Measurements from ENCODE around the gene LHFPL3. TPM values are rescaled to one million over a fixed set of nuclear protein-coding genes. Genes with fewer than 3 reads are reported as not detected.
"Not testable (repeated sequence)": the region's sequence is repeated elsewhere in the genome, so short reads cannot be mapped to it uniquely, and the experiment has no call there.

Gene LHFPL3
- total and polyA plus RNA-seq, 2 donors (not counting 1 experiment from before 2014, with no cell fraction given), result not detected

GRCh38 chr7:104572554-104572953, 244.2 kb downstream of the LHFPL3 start:
- Histone ChIP-seq H4K20me1 (ENCODE audit: control insufficient read depth, extremely low read depth, insufficient read depth, low read length) (no peaks in the 10 kb centered on the region), H3K4me3 (replicated peaks in 1 of 4; ENCODE audit: control extremely low read depth in 1 of 4, insufficient read depth in 1 of 4, low read depth in 3 of 4, low read length in 4 of 4) (no peak overlapping the region), H3K9me3 (ENCODE audit: control insufficient read depth, insufficient read depth, low read depth, low read length) (no peaks in the 10 kb centered on the region), H3K4me1 (ENCODE audit: control insufficient read depth, extremely low read depth, insufficient read depth, low read length) (no peaks in the 10 kb centered on the region), H3K27me3 (ENCODE audit: control insufficient read depth, insufficient read depth, low read length) (no peaks in the 10 kb centered on the region), H3K27ac (ENCODE audit: insufficient read depth, low read length) (no peak overlapping the region), H3K79me2 (ENCODE audit: control insufficient read depth, insufficient read depth, low read length) (no peaks in the 10 kb centered on the region), H3K4me2 (ENCODE audit: extremely low read depth, insufficient read depth, low read length) (no peak overlapping the region), H3K36me3 (ENCODE audit: control insufficient read depth, insufficient read depth, low read length) (no peaks in the 10 kb centered on the region), H2AFZ (ENCODE audit: low read length) (no peak overlapping the region), H3K9ac (ENCODE audit: insufficient read depth, low read length) (no peak overlapping the region)
- DNase-seq (ENCODE audit: low read depth in 2 of 2), result no peak
- no peak for TF ChIP-seq EZH2 (IDR thresholded peaks at IDR 0.05; ENCODE audit: low read length, missing control alignments)
- TF ChIP-seq CTCF (conservative IDR thresholded peaks at IDR 0.05 in 1 of 2, IDR thresholded peaks at IDR 0.05 in 1 of 2; ENCODE audit: low read depth in 1 of 2, low read length in 2 of 2), result no peak

- no peaks in the 10 kb centered on the region for H3K79me2 ChIP-seq (ENCODE audit: control insufficient read depth, insufficient read depth, low read length)
- no peaks in the 10 kb centered on the region for H3K36me3 ChIP-seq (ENCODE audit: control insufficient read depth, insufficient read depth, low read length)
- no peak overlapping the region for H3K9ac ChIP-seq (ENCODE audit: insufficient read depth, low read length)
- no peaks in the 10 kb centered on the region for H3K27me3 ChIP-seq (ENCODE audit: control insufficient read depth, insufficient read depth, low read length)
- no peaks in the 10 kb centered on the region for H4K20me1 ChIP-seq (ENCODE audit: control insufficient read depth, extremely low read depth, insufficient read depth, low read length)
- no peak for TF ChIP-seq CTCF (conservative IDR thresholded peaks at IDR 0.05 in 1 of 2, IDR thresholded peaks at IDR 0.05 in 1 of 2; ENCODE audit: low read depth in 1 of 2, low read length in 2 of 2)
- TF ChIP-seq EZH2 (IDR thresholded peaks at IDR 0.05; ENCODE audit: low read length, missing control alignments), result no peak
- no peak for DNase-seq (ENCODE audit: low read depth in 2 of 2)
- no peak overlapping the region for H3K4me3 ChIP-seq (replicated peaks in 1 of 4; ENCODE audit: control extremely low read depth in 1 of 4, insufficient read depth in 1 of 4, low read depth in 3 of 4, low read length in 4 of 4)
- no peak overlapping the region for H3K4me2 ChIP-seq (ENCODE audit: extremely low read depth, insufficient read depth, low read length)
- H3K27ac ChIP-seq (ENCODE audit: insufficient read depth, low read length), result no peak overlapping the region
- no peak overlapping the region for H2AFZ ChIP-seq (ENCODE audit: low read length)
- no peaks in the 10 kb centered on the region for H3K4me1 ChIP-seq (ENCODE audit: control insufficient read depth, extremely low read depth, insufficient read depth, low read length)
- H3K9me3 ChIP-seq (ENCODE audit: control insufficient read depth, insufficient read depth, low read depth, low read length), result no peaks in the 10 kb centered on the region
Observed at GRCh38 chr7:104584620-104585019, 256.2 kb downstream of the LHFPL3 start.

- H3K9me3 ChIP-seq (ENCODE audit: control insufficient read depth, insufficient read depth, low read depth, low read length); H3K27ac ChIP-seq (ENCODE audit: insufficient read depth, low read length): not testable (repeated sequence)
Observed at GRCh38 chr7:104595591-104595990, 267.2 kb downstream of the LHFPL3 start.

More at GRCh38 chr7:104595591-104595990, 267.2 kb downstream of the LHFPL3 start:
- H3K4me1 ChIP-seq (ENCODE audit: control insufficient read depth, extremely low read depth, insufficient read depth, low read length); H3K27me3 ChIP-seq (ENCODE audit: control insufficient read depth, insufficient read depth, low read length); H2AFZ ChIP-seq (ENCODE audit: low read length); H3K4me3 ChIP-seq (replicated peaks in 1 of 4; ENCODE audit: control extremely low read depth in 1 of 4, insufficient read depth in 1 of 4, low read depth in 3 of 4, low read length in 4 of 4); H3K36me3 ChIP-seq (ENCODE audit: control insufficient read depth, insufficient read depth, low read length); H3K4me2 ChIP-seq (ENCODE audit: extremely low read depth, insufficient read depth, low read length); H4K20me1 ChIP-seq (ENCODE audit: control insufficient read depth, extremely low read depth, insufficient read depth, low read length); H3K9ac ChIP-seq (ENCODE audit: insufficient read depth, low read length); H3K79me2 ChIP-seq (ENCODE audit: control insufficient read depth, insufficient read depth, low read length); DNase-seq (ENCODE audit: low read depth in 2 of 2): not testable (repeated sequence)

Measured in fibroblast of lung (primary cell).